DOHH2 (cell line): ENCODE data around the gene HOATZ.

ENCODE experiments used
- CTCF ChIP-seq: fragments of 200-600 bp; sonication (generic); IDR thresholded peaks from one replicate; pipeline ENCODE4 v1.5.1; 2014; ENCODE audit warnings: antibody characterized with exemption, mild to moderate bottlenecking, low read depth, low read length; ENCODE audit not compliant: poor library complexity, severe bottlenecking
- EZH2phosphoT487 ChIP-seq: fragments of 200-600 bp; sonication (generic); IDR thresholded peaks from 2 replicates; pipeline ENCODE4 v1.6.1; 2017; ENCODE audit warnings: borderline replicate concordance, mild to moderate bottlenecking, antibody characterized with exemption, low read length, moderate library complexity, mixed read lengths

DNA sequence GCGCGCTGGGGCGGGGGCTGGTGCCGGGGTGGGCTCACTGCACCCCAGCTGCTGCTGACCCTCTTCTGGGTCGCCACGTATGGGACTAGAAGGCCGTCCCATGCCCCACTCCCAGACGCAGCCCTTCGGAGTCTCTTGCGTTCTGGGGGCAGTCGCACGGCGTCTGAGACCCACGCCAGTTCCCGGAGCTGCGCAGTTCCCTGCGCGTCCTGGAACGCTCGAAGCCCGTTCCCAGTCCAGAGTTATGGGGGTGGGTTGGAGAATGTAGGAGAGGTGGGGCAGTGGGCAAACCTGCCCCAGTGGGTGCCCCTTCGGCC is 26.3 kb downstream of the HOATZ start:
- TF ChIP-seq CTCF (no peak), EZH2phosphoT487 (no peak)
